Mammary microvascular endothelial cell (primary cell): ENCODE data around the gene TMEM89. TPM values are rescaled to one million over a fixed set of nuclear protein-coding genes. Genes with fewer than 3 reads are reported as not detected.

Source experiments
- total RNA-seq: library from RNA; depleted of rRNA; stranded (reverse); fragments of >200 nt; gene quantifications from 2 replicates; pipeline ENCODE4 v1.2.3, GENCODE V29; 2015

The TMEM89 gene
- total RNA-seq, result not detected in 2 replicates

GRCh38 chr3:48621461-48621869 lies at the start of gene TMEM89:
Gene TMEM89 (minus strand): TSS chr3:48621769. CDS start chr3:48621756, 13 bp downstream.

GRCh38 chr3:48662753-48663488 lies 41.4 kb upstream of the TMEM89 start, which contains the start of gene CELSR3:
Gene CELSR3 (minus strand): TSS chr3:48662886. CDS start chr3:48662634, 252 bp downstream.

GRCh38 chr3:48635222-48636021 lies 13.9 kb upstream of the TMEM89 start, which contains the start of gene SLC26A6:
Gene SLC26A6 (minus strand): TSS chr3:48635461. CDS start chr3:48635393, 68 bp downstream.

DNA sequence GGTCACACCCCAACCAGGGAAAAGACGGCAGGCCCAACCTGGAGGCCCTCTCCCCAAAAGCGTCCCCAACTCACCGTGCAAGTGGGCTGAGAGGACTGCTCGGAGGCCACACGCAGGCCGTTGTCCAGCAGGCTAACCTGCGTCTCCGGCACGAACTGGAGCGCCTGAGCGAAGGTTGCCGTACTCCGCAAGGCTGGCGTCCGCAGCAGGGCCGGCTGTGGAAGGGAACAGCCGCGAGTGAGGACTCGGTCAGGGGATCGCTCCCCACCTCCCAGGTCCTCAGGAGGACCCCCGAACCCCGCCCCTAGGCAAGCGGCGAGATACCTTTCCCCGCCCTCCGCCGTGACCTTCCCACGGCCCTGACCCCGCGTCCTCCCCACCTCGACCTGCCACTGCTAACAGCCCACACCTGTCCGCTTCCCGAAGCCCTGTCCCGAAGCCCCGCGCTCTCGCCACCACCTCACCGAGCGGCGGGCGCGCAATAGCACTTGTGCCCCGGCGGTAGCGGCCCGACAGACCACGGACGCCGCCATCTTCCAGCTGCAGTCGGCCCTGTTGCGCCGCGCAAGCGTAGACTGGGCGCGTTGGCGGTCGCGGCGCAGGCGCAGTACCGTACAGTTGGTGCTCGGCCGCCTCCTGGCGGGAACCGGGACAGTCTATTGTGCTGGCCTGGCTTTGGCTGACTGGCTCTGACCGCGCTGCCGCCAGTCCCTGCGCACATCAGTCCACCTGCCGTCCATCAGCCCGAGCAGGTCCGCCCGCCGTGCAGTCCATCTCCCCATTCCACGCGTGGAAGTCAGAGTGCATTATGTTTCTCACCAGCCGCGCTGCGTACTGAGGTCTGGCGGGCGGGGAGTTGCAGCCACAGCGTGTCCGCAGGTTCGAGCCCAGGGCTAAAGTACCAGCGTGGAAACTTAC lies 12.2 kb downstream of the TMEM89 start, which contains the start of gene UQCRC1:
TSS of gene UQCRC1 (minus strand) at position 559 of the 918 bp plus-strand sequence. CDS start at position 533, 26 bp downstream.

GRCh38 chr3:48595075-48595525 lies 26.5 kb downstream of the TMEM89 start, which contains the start of gene COL7A1:
Gene COL7A1 (minus strand): TSS chr3:48595329. CDS start chr3:48595159, 170 bp downstream.

Other genes with a start within 250 kb of the TMEM89 start
- gene FBXW12, start 249.6 kb downstream of the TMEM89 start, total RNA-seq, result not detected in 2 replicates
- gene PLXNB1, start 191.7 kb downstream of the TMEM89 start, total RNA-seq, result 9.3 and 17.1 TPM in 2 replicates
- gene CCDC51, start 181.7 kb downstream of the TMEM89 start, total RNA-seq, result 18.2 and 20.7 TPM in 2 replicates
- 536 and 642 TPM in 2 replicates for gene TMA7, start 181.5 kb downstream of the TMEM89 start, total RNA-seq
- gene ATRIP, start 175.0 kb downstream of the TMEM89 start, total RNA-seq, result 6.9 and 8.8 TPM in 2 replicates
- gene SHISA5, start 117.6 kb downstream of the TMEM89 start, total RNA-seq, result 334 and 357 TPM in 2 replicates
- 2.5 and 2.7 TPM in 2 replicates for gene PFKFB4, start 65.0 kb downstream of the TMEM89 start, total RNA-seq
- 0.10 TPM in 1 of 2 replicates, not detected in the other for gene UCN2, start 58.0 kb downstream of the TMEM89 start, total RNA-seq
- gene COL7A1, start 26.4 kb downstream of the TMEM89 start, total RNA-seq, result 0.13 and 0.15 TPM in 2 replicates
- 294 and 341 TPM in 2 replicates for gene UQCRC1, start 12.1 kb downstream of the TMEM89 start, total RNA-seq
- gene SLC26A6, start 13.7 kb upstream of the TMEM89 start, total RNA-seq, result 15.7 and 24.5 TPM in 2 replicates
- gene CELSR3, start 41.1 kb upstream of the TMEM89 start, total RNA-seq, result 0.39 and 0.73 TPM in 2 replicates
- gene NCKIPSD, start 64.1 kb upstream of the TMEM89 start, total RNA-seq, result 14.5 and 20.5 TPM in 2 replicates
- gene IP6K2, start 95.5 kb upstream of the TMEM89 start, total RNA-seq, result 42.6 and 44.2 TPM in 2 replicates
- 33.2 and 41.7 TPM in 2 replicates for gene PRKAR2A, start 226.1 kb upstream of the TMEM89 start, total RNA-seq